Midbrain (tissue), 1 donor: Measurements from ENCODE around the gene TMED10.

Experiments used
- DNase-seq: peaks from one replicate; lab custom pipeline; 2025; lab: John Stamatoyannopoulos, UW

The TMED10 gene

DNA sequence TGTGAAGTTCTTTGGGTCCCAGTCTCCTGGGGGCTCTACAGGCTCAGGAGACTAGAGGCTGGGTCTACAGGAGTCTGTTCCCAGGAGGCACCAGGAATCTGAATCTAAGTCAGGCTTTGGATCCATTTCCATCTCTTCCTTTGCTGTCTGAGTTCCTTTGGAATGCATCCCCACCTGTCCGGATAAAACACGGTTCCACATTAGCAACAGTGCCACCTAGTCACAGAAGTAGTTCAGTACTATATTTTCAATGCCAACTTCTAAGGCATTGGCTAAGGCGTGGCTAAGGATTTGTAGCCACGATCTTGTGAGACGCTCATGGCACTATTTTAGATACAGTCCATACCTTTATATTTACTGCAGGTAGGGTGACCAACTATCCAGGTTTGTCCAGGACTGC is 91.9 kb downstream of the TMED10 start:
- DNase-seq = no peak

DNA sequence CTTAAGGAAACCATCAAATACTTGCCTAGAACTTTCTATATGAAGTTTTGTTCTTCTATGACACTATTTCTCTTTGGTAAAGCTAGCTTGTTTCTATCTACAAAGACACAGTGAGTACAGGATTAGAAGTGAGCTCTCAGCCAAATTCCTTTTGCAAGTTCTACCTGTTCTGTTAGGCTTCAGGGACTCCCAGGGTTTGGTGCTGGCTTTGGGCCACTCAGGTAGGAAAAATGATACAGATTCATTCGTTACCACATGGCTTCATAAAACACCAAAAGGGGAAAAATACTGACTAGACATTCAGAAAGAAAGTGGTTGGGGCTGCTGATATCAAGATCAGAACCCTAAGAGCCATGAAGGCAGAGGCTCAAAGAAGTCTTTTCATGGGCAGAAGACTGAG is 93.1 kb downstream of the TMED10 start:
- no peak for DNase-seq

- no peak for DNase-seq
Measured at GRCh38 chr14:75081660-75082229, 94.7 kb downstream of the TMED10 start.
